WERI-Rb-1 (cell line): ENCODE data around the gene GPR137B.

Experiments
- DNase-seq: peaks from one replicate; pipeline ENCODE4 v3.0.0-alpha.2; 2020
- H3K27ac ChIP-seq: fragments of 250-450 bp; sonication (Bioruptor Pico); 2 replicates; pipeline ENCODE4 v1.5.1; 2020; ENCODE audit warnings: mild to moderate bottlenecking, moderate library complexity
- H3K27me3 ChIP-seq: fragments of 250-450 bp; sonication (Bioruptor Pico); 2 replicates; pipeline ENCODE4 v1.5.1; 2021; ENCODE audit warnings: mild to moderate bottlenecking, low read depth, moderate library complexity; ENCODE audit not compliant: insufficient read depth, severe bottlenecking
- H3K36me3 ChIP-seq: fragments of 250-450 bp; sonication (Bioruptor Pico); 2 replicates; pipeline ENCODE4 v1.5.1; 2020; ENCODE audit warnings: mild to moderate bottlenecking, moderate library complexity
- H3K4me3 ChIP-seq: 2 replicates; pipeline ENCODE4 v1.5.1; 2011; ENCODE audit warnings: low read depth, mild to moderate bottlenecking, control low read depth, low read length
- H3K9me3 ChIP-seq: fragments of 250-450 bp; sonication (Bioruptor Pico); 2 replicates; pipeline ENCODE4 v1.5.1; 2021; ENCODE audit warnings: mild to moderate bottlenecking, moderate library complexity; ENCODE audit not compliant: severe bottlenecking
- CTCF ChIP-seq: IDR thresholded peaks from 2 replicates; pipeline ENCODE4 v1.5.1; 2011; ENCODE audit warnings: low read depth, mild to moderate bottlenecking, control low read depth, inconsistent platforms, low read length

Gene GPR137B

GRCh38 chr1:236209713-236210112, 67.4 kb downstream of the GPR137B start:
- no peak for DNase-seq
- H3K27ac ChIP-seq, result no peak overlapping the region
- no peak for TF ChIP-seq CTCF
- H3K4me3 ChIP-seq, result no peak overlapping the region
- no peaks in the 10 kb centered on the region for H3K27me3 ChIP-seq
- no peaks in the 10 kb centered on the region for H3K9me3 ChIP-seq
- H3K36me3 ChIP-seq, result no peaks in the 10 kb centered on the region; the same call in 1 of the 2 replicates

- Histone ChIP-seq H3K4me3 (no peak overlapping the region), H3K36me3 (no peaks in the 10 kb centered on the region; the same call in 1 of the 2 replicates), H3K27me3 (no peaks in the 10 kb centered on the region), H3K27ac (no peak overlapping the region), H3K9me3 (no peaks in the 10 kb centered on the region)
- TF ChIP-seq CTCF, result no peak
- DNase-seq, result no peak
These were observed 69.5 kb downstream of the GPR137B start for GRCh38 chr1:236211815-236212214.

GRCh38 chr1:236213534-236213933, 71.2 kb downstream of the GPR137B start:
- Histone ChIP-seq H3K27ac (no peak overlapping the region), H3K9me3 (no peaks in the 10 kb centered on the region), H3K27me3 (no peaks in the 10 kb centered on the region), H3K36me3 (no peaks in the 10 kb centered on the region; the same call in 1 of the 2 replicates), H3K4me3 (no peak overlapping the region)
- DNase-seq, result no peak
- no peak for TF ChIP-seq CTCF

- TF ChIP-seq CTCF, result no peak
- no peaks in the 10 kb centered on the region for H3K36me3 ChIP-seq
- no peak for DNase-seq
- H3K27ac ChIP-seq, result no peak overlapping the region
- no peak overlapping the region for H3K4me3 ChIP-seq
- no peaks in the 10 kb centered on the region for H3K9me3 ChIP-seq
- no peaks in the 10 kb centered on the region for H3K27me3 ChIP-seq
These were observed 72.4 kb downstream of the GPR137B start for GRCh38 chr1:236214761-236215160.

- no peak for TF ChIP-seq CTCF
- Histone ChIP-seq H3K9me3 (no peaks in the 10 kb centered on the region), H3K4me3 (no peak overlapping the region), H3K36me3 (no peaks in the 10 kb centered on the region), H3K27ac (no peak overlapping the region), H3K27me3 (no peaks in the 10 kb centered on the region)
- no peak for DNase-seq
These were observed 78.1 kb downstream of the GPR137B start for GRCh38 chr1:236220473-236220872.

GRCh38 chr1:236222632-236223031, 80.3 kb downstream of the GPR137B start:
- no peaks in the 10 kb centered on the region for H3K27me3 ChIP-seq
- TF ChIP-seq CTCF, result no peak

More at GRCh38 chr1:236222632-236223031, 80.3 kb downstream of the GPR137B start:
- no peaks in the 10 kb centered on the region for H3K36me3 ChIP-seq
- no peaks in the 10 kb centered on the region for H3K9me3 ChIP-seq
- no peak for DNase-seq
- H3K27ac ChIP-seq, result no peak overlapping the region
- H3K4me3 ChIP-seq, result no peak overlapping the region
